ENCODE data around the gene SLC22A1. TPM values are rescaled to one million over a fixed set of nuclear protein-coding genes. Genes with fewer than 3 reads are reported as not detected.

SLC22A1 gene
- polyA plus RNA-seq, 1 donor from 2014 or later, result 0.71 TPM

GRCh38 chr6:160202411-160202810 is 80.8 kb downstream of the SLC22A1 start:
- no peaks in the 10 kb centered on the region for H3F3A ChIP-seq (ENCODE audit: insufficient read depth, low read length, poor library complexity, severe bottlenecking)
- H3K9ac ChIP-seq (ENCODE audit: low read length), result no peak overlapping the region
- H3K27ac ChIP-seq (ENCODE audit: low read length), result no peak overlapping the region
- no peaks in the 10 kb centered on the region for H3K9me2 ChIP-seq (ENCODE audit: insufficient read depth, low read length)
- TF ChIP-seq SMC3 (conservative IDR thresholded peaks at IDR 0.05; ENCODE audit: poor library complexity), result no peak
- TF ChIP-seq MXI1 (conservative IDR thresholded peaks at IDR 0.05; ENCODE audit: poor library complexity, severe bottlenecking), result no peak
- TF ChIP-seq REST (IDR thresholded peaks at IDR 0.05; ENCODE audit: borderline replicate concordance), result no peak
- no peak for TF ChIP-seq EP300 (conservative IDR thresholded peaks at IDR 0.05; ENCODE audit: poor library complexity, severe bottlenecking)
- no peak for TF ChIP-seq EZH2 (IDR thresholded peaks at IDR 0.05; ENCODE audit: borderline replicate concordance, insufficient read depth, low read length, poor library complexity, severe bottlenecking)
- TF ChIP-seq RAD21 (conservative IDR thresholded peaks at IDR 0.05), result no peak
- no peak for TF ChIP-seq POLR2AphosphoS5 (IDR thresholded peaks at IDR 0.05)
- TF ChIP-seq CTCF (IDR thresholded peaks at IDR 0.05; ENCODE audit: poor library complexity, severe bottlenecking), result no peak
- no peak for TF ChIP-seq TAF1 (IDR thresholded peaks at IDR 0.05; ENCODE audit: low read depth)
- no peak overlapping the region for H2AFZ ChIP-seq (ENCODE audit: low read depth, low read length)
- no peaks in the 10 kb centered on the region for H3K9me3 ChIP-seq (ENCODE audit: low read length)
- no peaks in the 10 kb centered on the region for H3K36me3 ChIP-seq (ENCODE audit: insufficient read depth, low read length)
- H3K79me2 ChIP-seq (replicated peaks; ENCODE audit: insufficient read depth, low read length), result no peaks in the 10 kb centered on the region
- no peaks in the 10 kb centered on the region for H4K20me1 ChIP-seq (ENCODE audit: insufficient read depth)
- no peak overlapping the region for H3K4me2 ChIP-seq (ENCODE audit: low read length)
- H3K27me3 ChIP-seq (ENCODE audit: insufficient read depth, low read depth, low read length), result no peaks in the 10 kb centered on the region
- H3K4me3 ChIP-seq (ENCODE audit: low read length), result no peak overlapping the region

GRCh38 chr6:160203076-160203475 is 81.5 kb downstream of the SLC22A1 start:
- no peak overlapping the region for H3K4me3 ChIP-seq (ENCODE audit: low read length)
- no peaks in the 10 kb centered on the region for H3K9me2 ChIP-seq (ENCODE audit: insufficient read depth, low read length)
- no peaks in the 10 kb centered on the region for H3K36me3 ChIP-seq (ENCODE audit: insufficient read depth, low read length)
- H3K9ac ChIP-seq (ENCODE audit: low read length), result no peak overlapping the region
- no peaks in the 10 kb centered on the region for H4K20me1 ChIP-seq (ENCODE audit: insufficient read depth)
- no peak for TF ChIP-seq EZH2 (IDR thresholded peaks at IDR 0.05; ENCODE audit: borderline replicate concordance, insufficient read depth, low read length, poor library complexity, severe bottlenecking)
- TF ChIP-seq MXI1 (conservative IDR thresholded peaks at IDR 0.05; ENCODE audit: poor library complexity, severe bottlenecking), result no peak
- no peak for TF ChIP-seq REST (IDR thresholded peaks at IDR 0.05; ENCODE audit: borderline replicate concordance)
- no peak for TF ChIP-seq CTCF (IDR thresholded peaks at IDR 0.05; ENCODE audit: poor library complexity, severe bottlenecking)
- TF ChIP-seq EP300 (conservative IDR thresholded peaks at IDR 0.05; ENCODE audit: poor library complexity, severe bottlenecking), result no peak
- TF ChIP-seq TAF1 (IDR thresholded peaks at IDR 0.05; ENCODE audit: low read depth), result no peak
- TF ChIP-seq SMC3 (conservative IDR thresholded peaks at IDR 0.05; ENCODE audit: poor library complexity), result no peak
- no peak for TF ChIP-seq POLR2AphosphoS5 (IDR thresholded peaks at IDR 0.05)
- no peak for TF ChIP-seq RAD21 (conservative IDR thresholded peaks at IDR 0.05)
- H3K27me3 ChIP-seq (ENCODE audit: insufficient read depth, low read depth, low read length), result no peaks in the 10 kb centered on the region
- H3K9me3 ChIP-seq (ENCODE audit: low read length), result no peaks in the 10 kb centered on the region
- no peaks in the 10 kb centered on the region for H3F3A ChIP-seq (ENCODE audit: insufficient read depth, low read length, poor library complexity, severe bottlenecking)
- H3K79me2 ChIP-seq (replicated peaks; ENCODE audit: insufficient read depth, low read length), result no peaks in the 10 kb centered on the region
- no peak overlapping the region for H3K4me2 ChIP-seq (ENCODE audit: low read length)
- no peak overlapping the region for H3K27ac ChIP-seq (ENCODE audit: low read length)
- H2AFZ ChIP-seq (ENCODE audit: low read depth, low read length), result no peak overlapping the region
